HG03457 (cell line): ENCODE results near the gene GMPR2.

ENCODE experiments used
- ATAC-seq: cut with Tn5 transposase; IDR thresholded peaks from one replicate; pipeline ENCODE4 v1.9.1; 2021; ENCODE audit warnings: moderate number of reproducible peaks; ENCODE audit not compliant: unreplicated experiment

The GMPR2 gene

DNA sequence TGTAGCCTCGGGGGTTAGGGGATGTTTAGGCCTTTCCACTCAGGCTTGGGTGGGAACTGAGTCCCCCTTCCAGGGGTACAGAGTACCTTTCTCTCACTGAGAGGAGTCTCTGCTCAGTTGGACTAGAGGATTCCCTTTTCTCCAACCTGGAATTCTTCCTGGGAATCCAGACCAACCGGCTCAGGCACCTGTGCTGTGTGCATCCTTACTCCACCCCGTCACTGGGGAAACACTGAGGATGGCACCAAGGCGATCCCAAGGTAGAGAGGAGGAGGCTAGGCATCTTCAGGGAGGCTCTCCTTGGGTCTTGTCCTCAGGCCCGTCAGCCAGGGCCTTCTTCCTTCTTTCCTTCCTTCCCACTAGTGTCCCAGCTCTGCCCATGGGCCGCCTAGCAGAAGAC, 31.1 kb downstream of the GMPR2 start:
- ATAC-seq = no peak

DNA sequence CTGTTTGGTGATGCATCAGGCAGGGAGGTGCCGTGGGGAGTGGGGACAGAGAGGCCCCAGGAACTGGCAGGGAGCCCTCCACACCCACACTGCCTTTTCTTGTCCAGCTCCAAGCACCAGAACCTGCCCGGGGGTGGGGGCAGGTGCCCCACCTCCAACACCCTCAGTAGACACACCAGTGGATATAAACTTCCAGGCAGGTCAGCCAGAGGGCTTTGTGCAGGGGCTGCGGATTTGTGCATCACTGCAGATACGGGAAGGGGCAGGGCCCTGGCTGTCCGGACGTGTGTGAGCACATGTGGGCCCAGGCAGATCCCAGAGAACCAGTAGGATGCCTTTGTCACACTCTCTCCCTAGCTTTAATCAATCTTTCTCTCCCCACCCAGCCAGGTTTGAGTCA, 31.6 kb downstream of the GMPR2 start:
- no peak for ATAC-seq

DNA sequence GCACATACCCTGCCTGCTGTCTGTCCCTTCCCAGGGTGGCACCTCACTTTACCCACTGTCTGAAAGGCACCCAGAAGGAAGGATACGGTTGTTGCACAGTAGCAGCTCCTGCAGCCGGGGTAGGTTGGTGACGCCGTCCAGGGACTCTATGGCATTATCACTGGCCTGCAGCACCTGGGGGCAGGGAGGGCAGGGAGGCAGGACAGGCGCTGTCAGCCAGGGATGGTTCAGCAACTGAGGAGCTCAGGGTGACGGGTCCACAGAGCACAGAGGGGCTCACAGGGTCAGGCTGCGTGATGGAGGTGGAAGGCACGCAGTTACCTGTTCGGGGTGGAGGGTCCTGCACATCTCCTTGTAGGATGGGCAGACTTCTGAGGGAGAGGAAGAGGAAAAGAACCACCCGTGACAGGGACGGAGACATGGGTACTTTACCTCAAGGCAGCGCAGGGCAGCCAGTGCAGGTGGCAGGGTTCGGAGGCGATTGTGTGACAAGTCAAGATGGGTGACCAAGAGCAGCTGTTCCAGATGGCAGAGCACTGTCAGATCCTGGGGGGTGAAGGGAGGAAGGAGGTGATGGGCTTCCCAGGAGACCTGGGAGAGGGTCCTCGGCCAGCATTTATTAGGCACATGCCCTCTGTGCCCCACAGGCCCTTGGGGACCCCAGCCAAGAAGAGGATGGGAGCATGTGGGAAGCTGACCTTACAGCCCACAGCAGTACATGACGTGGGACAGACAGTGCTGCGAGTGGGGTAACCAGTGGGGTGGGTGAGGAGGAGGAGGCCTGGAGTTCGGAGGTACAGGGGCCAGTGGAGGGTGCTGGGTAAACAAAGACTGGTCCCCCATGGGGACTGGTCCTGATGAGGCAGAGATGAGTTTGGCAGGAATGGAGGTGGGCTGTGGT, 33.9 kb downstream of the GMPR2 start:
- no peak for ATAC-seq

DNA sequence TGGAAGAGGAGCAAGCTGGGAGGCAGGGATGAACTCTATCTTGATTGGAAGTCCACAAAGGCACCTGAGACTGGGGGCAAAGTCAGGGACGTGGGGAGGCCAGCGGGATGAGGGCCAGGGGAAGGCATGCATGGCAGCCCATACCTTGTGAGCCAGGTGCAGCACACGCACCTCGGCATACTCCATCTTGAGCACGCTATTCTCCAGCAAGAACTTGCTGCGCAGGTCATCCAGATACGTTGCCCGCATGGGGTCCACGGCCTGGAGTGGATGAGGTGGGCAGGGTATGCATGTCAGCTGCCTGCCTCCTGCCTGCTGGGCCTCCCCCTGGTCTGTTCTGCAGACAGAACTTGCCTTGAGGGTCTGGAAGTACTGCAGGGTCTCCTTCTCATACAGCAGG, 34.8 kb downstream of the GMPR2 start:
- no peak for ATAC-seq

DNA sequence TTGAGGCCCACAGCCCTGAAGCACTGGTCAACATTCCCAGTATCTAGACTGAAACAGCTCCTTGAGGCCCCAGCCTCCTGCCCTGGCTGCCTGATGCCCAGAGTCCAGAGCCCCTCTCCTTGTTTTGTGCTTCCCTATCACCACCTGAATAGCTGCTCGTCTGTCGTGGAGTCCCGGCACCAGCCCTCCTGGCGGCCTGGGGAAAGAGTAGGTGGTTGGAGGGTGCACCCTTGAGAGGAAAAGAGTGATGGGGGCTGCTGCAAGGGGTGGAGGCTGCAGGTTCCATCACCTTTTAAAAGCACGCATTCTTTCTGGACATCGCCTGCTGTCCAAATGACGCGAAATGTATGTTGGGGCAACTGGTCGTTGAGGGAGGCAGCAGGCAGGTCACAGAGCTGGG, 35.5 kb downstream of the GMPR2 start:
- ATAC-seq = no peak

DNA sequence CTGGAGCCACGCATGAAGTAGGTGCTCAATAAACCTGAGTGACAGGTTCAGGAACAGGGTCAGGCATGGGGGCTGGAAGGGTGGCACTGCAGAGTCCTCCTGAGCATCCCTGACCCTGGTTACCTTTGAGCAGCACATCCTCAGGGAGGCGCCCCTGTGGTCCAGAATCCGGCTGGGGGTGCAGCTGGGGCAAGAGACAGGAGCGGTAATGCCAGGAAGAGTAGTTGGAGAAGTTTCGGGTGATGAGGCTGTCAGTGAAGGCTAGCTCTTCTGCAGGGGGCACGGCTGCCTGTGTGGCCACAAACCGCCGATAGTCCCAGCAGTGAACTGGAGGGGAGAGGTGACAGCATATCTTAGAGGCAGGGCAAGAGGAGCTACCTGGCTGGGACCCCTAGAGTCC, 36.6 kb downstream of the GMPR2 start:
- ATAC-seq = no peak

DNA sequence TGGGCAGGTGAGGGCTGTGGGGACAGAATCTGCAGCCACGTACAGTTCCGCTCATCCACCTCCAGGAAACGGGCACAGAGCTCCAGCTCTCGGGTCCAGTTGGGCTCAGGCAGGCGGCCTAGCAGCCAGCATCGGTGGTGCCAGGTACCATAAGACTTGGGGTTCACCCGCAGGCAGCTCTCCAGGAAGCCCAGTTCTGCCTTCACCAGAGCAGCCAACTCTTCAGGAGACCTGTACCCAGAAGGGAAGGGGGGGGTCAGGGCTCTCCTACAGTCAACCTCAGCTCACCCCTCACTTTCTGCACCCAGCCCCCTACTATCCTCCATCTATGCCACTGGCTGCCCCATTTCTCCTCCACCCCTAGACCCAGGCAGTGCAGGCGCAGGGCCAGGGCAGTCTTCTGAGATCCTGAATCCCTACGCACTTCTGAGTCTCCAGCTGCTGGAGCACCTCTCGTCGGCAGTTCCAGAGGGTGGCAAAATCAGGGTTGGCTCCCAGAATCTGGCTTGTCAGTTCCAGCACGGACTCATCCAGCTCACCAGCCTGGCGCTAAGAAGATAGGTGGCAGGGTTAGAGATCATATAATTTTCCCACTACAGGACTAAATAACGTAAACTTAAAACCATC, 37.3 kb downstream of the GMPR2 start:
- ATAC-seq = no peak

DNA sequence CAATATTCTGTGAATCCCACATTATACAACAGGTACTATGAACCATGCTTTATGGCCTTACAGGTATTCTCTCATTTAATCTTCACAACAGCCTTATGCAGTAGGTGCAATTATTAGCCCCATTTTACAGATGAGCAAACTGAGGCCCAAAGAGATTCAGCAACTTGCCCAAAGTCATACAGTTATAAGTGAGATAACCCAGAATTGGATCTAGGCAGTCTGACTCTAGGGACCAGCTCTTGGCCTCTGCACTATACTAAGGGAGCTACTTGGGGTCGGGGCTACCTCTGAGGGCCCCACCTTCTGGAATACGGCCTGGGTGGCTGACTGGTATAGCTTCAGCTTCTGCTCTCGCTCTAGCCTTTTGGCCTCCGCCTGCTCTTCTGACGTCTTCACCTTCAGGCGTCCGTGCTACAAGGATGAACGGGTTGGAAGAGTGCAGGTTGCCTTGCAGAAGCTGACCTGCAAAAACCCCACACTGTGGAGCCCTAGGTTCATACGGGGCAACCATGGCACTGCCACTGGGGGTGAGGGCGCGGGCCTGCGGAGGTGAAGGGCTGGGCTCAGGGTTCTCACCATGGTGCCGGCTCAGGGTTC, 37.9 kb downstream of the GMPR2 start:
- no peak for ATAC-seq

DNA sequence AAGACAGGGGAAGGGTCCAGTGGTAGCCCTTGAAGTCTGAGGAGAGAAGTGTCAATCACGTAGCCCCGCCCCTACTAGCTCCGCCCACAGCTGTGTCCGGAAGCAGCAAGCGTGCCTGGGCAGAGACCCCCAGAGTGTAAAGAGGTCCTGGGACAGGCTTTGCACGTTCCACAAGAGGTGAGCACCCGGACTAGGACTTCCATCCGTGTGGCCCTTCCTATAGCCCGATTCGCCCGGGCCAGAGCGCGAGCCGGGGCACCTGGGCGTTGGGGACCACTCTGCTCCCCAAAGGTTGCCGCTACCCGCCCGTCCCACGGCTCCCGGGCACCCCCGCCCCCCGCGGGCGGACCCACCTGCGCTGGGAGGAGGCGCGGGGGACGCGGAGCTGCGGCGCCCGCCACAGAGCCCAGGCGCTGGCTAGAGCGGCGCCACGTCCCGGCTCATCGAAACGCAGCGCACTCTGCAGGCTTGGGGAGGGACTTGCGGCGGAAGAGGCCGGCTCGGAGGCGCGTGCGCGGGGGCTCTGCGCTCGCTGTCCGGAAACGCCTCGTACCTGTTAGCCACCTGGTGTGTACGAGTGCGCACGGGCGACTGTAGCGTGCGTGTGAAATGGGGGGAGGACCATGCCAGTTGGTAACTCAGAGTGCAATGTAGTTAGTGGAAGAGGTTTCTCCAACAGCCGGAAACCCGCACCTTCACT, 38.6 kb downstream of the GMPR2 start, which contains the start of gene RABGGTA:
TSS of gene RABGGTA (minus strand) at position 464 of the 700 bp plus-strand sequence. CDS start 482 bp downstream, outside the sequence.
- peak; percentile 71 for ATAC-seq

DNA sequence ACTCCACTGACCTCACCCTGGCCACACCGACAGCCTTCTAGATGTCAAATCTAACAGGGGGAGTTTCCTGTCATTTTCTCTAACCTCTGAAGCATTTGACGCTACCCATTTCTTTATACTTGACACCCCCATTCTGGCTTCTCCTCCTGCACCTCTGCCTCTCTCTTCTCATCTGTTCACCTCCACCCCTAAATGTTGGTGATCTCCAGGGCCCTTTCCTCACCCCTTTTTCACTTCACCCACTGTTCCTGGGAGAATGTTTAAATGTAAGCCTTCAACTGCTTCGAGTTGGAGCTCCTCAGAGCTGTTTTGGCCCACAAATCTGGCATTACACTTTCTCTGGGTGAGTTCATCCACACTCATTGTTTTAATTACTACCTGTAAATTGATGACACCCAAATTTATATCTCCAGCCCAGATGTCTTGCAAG, 39.1 kb downstream of the GMPR2 start:
- ATAC-seq = no peak

DNA sequence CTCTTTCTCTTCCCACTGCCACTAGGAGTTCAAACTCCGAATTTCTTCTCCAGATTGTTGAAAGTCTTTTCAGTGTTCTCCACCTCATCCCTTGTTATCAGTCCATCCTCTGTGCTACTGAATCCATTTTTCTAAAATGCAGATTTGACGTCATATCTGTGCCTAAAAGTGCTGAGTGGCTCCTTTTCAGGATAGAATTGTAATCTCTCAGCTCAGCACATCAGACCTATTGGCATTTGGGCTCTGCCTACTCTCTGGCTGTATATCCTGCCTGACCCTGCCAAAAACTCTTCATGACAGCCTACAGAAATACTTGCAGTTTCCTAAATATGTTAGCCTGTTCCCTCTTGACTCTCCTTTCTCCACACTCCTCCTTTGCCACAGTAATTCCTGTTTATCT, 39.7 kb downstream of the GMPR2 start:
- ATAC-seq = no peak

DNA sequence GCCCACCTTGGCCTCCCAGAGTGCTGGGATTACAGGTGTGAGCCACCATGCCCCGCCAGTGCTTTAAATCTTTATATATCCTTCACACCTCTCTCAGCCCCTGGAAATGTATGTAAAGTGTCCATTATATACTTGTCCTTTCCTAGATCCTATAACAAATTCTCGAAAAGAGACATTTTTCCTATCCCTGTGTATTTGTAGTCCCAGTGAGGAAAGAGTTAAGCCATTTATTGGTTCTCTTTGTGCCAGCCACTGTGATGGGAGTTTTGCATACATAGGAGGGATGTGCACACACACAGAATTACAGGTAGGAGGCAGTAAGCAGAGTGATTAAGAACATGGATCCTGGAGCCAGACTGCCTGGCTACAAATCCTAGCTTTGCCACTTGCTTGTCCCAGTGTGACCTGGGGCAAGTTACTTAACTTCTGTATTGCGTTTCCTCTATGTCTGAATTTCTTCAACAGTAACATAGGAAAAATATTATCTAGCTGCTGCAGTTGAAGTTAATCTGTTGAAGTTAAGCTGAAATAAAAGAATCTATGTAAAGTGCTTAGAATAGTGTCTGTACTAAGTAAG, 40.8 kb downstream of the GMPR2 start:
- no peak for ATAC-seq

DNA sequence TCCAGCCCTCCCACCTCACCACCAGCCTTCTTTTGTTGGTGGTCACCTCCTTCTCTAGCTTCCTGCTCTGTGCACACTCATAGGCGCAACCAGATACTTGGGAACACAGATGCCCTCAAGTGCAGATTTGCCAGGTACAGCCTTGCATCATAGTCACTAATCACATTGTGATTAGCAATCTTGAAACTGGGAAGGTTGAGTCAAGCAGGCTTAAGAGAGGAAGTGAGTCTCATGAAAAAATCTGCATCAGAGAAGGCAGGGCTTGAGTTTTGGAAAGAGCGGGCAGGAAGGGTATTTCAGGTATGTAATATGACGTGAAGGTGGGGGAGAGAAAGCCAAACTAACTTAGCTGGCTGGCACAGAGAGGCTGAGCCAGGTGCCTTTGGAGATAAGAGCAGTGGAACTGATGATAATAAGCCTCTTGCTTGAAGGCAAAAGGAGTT, 41.4 kb downstream of the GMPR2 start:
- peak; percentile 42 for ATAC-seq

DNA sequence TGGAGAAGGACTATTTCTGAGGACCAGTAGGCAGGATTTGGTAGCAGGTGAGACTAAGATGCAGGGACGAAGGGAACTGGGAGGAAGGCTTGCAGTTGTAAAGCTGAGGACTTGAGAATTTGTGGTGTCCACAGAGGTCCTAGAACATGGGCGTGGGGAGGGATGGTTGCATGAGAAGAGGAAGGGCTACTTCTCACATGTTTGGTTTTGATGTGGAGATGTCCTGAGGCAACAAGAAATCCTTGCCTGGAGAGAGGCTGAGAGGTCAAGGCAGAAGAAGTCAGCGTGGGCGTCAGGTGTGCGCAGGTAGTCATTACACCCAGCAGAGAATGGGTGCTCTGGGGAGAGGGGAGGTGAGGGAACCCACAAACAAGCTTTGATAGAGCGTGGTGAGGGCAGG, 44.3 kb downstream of the GMPR2 start:
- no peak for ATAC-seq

DNA sequence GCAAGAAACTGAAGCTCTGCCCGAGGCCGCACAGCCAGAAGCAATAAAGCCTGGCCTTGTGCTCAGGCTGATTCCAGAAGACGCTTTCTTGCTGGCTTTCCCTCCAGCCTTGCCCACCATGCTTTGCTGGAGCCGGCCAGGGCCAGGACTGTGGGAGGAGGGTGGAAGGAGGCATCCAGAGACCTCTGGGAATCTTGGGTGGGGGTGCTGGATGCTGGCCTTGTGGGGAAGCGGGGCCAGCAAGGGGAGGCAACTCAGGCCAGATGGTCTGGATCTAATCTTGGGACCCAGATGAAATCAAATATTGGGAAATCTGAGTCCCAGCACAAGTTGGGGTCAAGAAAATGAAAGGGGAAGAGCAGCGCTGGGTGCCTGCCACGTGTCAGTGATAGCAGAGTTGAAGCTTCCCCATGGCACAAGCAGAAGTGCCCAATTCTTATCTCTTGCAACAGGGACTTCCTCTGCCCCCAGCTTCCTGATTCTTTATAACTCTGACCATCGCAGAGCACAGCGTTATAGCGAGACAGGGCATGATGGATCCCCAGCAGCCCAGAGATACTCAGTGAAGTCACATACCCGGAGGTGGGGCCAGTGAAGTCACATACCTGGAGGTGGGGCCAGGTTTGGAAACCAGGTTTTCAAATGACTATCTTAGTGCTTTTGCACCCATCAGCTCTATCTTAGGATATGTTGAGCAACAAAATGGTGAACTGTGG, 45.0 kb downstream of the GMPR2 start:
- ATAC-seq = no peak

DNA sequence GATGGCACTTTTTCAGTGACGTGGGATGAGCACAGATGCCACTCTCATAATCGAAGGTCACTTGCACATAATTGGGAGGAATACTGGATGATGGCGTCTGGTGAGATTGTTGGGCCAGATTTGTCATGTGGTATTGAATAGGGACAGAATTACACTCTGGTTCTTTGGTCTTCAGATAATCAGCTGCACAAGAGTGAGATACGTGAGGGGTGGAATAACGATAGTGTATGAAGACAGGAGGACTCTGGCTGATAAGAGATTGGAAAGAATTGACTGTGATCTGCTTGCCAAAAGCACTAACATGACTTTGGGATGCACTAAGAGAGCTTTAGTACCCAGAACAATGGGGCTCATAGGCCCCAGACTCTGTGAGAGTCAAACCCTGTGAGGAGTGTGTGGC, 45.7 kb downstream of the GMPR2 start:
- ATAC-seq = no peak

DNA sequence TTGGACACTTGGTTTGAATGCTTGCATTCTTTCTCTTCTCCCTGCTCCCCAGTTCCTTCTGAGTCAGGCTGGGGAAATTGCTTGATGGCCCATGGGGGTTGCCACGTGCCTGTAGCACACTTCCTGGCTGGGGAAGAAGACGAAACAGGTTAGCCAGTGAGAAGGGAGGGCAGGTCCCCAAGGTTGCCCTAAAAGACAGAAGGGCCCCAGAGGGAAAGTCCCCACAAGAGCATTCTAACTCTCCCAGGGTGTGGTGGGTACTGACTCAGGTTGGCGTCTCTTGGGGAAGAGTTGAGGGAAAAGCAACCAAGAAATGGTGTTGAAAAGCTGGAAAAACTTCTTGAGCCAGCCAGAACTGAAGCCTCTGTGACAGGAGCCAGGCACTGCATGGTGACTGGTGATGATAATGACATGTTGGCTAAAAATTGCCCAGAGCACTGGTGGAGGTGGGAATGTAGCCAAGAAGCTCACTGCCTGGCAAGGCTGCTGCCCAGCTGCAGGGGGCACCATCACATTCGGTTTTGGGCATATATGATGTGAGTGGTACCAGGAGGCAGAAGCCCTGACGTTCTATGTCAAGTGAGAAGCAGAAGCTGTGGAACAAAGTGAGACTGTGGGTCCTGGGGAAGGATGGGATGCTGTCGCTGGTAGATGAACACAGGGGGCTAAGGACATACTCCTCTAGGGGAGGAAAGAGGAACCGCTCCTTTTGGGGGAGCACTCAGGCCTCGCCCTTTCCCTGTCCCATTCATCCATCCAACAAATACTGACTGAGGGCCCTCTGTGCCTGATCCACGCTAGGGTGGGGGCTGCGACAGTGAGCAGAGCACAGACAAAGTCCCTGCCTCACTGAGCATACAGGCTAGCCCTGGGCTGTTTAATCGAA, 46.8 kb downstream of the GMPR2 start:
- ATAC-seq = no peak

DNA sequence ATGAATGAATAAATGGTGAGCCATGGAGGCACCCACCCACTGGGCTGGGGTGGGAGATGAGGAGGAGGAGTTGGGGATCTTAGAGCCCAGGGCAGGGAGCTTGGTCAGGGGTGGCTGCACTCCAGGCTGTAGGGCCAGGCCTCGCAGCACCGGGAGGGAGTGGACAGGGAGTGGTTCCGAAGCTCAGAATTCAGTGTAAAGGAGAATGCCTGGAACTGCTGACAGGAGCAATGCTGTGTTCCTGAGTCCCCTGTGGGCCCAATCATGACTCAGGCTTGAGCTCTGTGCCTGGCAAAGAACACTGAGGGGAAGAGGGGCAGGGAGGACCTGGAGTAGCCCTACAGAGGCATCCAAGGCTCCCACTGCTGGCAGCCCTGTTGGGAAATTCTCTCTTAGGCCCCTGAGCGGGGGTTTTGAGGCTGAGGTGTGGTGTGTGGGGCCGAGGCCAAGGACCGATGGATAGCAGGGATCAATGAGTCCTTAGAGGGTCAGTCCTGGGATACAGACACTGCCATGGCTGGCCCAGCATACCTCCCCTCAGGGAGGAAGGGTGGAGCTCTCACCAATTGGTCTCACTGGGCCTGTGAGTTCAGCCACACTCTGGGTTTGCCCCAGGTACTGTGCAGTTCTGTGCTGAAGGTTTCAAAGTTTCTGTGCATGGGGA, 48.2 kb downstream of the GMPR2 start:
- no peak for ATAC-seq

DNA sequence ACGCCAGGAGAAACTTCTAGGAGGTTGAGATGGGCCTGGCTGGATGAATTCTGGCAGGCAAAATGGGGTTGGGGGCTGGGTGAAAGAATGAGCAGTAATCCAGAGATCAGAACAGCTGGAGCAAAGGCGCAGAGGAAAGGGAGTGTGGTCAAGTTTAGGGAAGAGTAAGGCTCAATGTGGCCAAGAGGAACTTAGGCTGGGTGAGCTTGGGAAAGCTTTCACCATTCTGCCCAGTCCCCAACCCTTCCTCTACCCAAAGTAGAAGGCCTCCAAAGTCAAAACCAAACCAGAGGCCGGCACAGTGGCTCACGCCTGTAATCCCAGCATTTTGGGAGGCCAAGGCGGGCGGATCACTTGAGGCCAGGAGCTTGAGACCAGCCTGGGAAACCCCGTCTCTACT, 48.9 kb downstream of the GMPR2 start:
- no peak for ATAC-seq
